ENCODE results near the gene MARCHF11.

The MARCHF11 gene

GRCh38 chr5:16051246-16051755 lies 128.3 kb downstream of the MARCHF11 start:
- no peak for TF ChIP-seq CTCF (IDR thresholded peaks at IDR 0.05; ENCODE audit: low read depth, low read length)
- no peak for DNase-seq (ENCODE audit: low read depth, low spot score)
- no peak overlapping the region for H3K4me3 ChIP-seq (ENCODE audit: low read depth, low read length)
- in situ Hi-C loops (cut with HindIII; ENCODE audit: low sequenced_read_pairs): no loop called here

- in situ Hi-C loops (cut with HindIII; ENCODE audit: low sequenced_read_pairs): no loop called here
- no peak for TF ChIP-seq CTCF (IDR thresholded peaks at IDR 0.05; ENCODE audit: low read depth, low read length)
- H3K4me3 ChIP-seq (ENCODE audit: low read depth, low read length): no peak overlapping the region
- no peak for DNase-seq (ENCODE audit: low read depth, low spot score)
Observed at GRCh38 chr5:16050414-16050813, 129.2 kb downstream of the MARCHF11 start.

GRCh38 chr5:16049761-16050160 lies 129.8 kb downstream of the MARCHF11 start:
- in situ Hi-C loops (cut with HindIII; ENCODE audit: low sequenced_read_pairs): no loop called here
- TF ChIP-seq CTCF (IDR thresholded peaks at IDR 0.05; ENCODE audit: low read depth, low read length): no peak
- no peak overlapping the region for H3K4me3 ChIP-seq (ENCODE audit: low read depth, low read length)
- DNase-seq (ENCODE audit: low read depth, low spot score): no peak

GRCh38 chr5:16048132-16048531 lies 131.5 kb downstream of the MARCHF11 start:
- no peak for TF ChIP-seq CTCF (IDR thresholded peaks at IDR 0.05; ENCODE audit: low read depth, low read length)
- no peak overlapping the region for H3K4me3 ChIP-seq (ENCODE audit: low read depth, low read length)
- DNase-seq (ENCODE audit: low read depth, low spot score): no peak
- in situ Hi-C loops (cut with HindIII; ENCODE audit: low sequenced_read_pairs): no loop called here

- no peak overlapping the region for H3K4me3 ChIP-seq (ENCODE audit: low read depth, low read length)
- no peak for TF ChIP-seq CTCF (IDR thresholded peaks at IDR 0.05; ENCODE audit: low read depth, low read length)
- in situ Hi-C loops (cut with HindIII; ENCODE audit: low sequenced_read_pairs): no loop called here
- DNase-seq (ENCODE audit: low read depth, low spot score): no peak
Observed at GRCh38 chr5:16043349-16043965, 136.1 kb downstream of the MARCHF11 start.

- no peak for TF ChIP-seq CTCF (IDR thresholded peaks at IDR 0.05; ENCODE audit: low read depth, low read length)
- H3K4me3 ChIP-seq (ENCODE audit: low read depth, low read length): no peak overlapping the region
- no peak for DNase-seq (ENCODE audit: low read depth, low spot score)
- in situ Hi-C loops (cut with HindIII; ENCODE audit: low sequenced_read_pairs): no loop called here
Observed at GRCh38 chr5:16037121-16037845, 142.3 kb downstream of the MARCHF11 start.

Measured in astrocyte of the spinal cord (primary cell).